GM21526 (cell line): ENCODE data around the gene PDYN.
"Not testable (repeated sequence)": the region's sequence is repeated elsewhere in the genome, so short reads cannot be mapped to it uniquely, and the experiment has no call there.

Source experiments
- ATAC-seq: cut with Tn5 transposase; IDR thresholded peaks from one replicate; pipeline ENCODE4 v1.9.1; 2021; ENCODE audit warnings: moderate library complexity; ENCODE audit not compliant: unreplicated experiment, low FRiP score

The PDYN gene

DNA sequence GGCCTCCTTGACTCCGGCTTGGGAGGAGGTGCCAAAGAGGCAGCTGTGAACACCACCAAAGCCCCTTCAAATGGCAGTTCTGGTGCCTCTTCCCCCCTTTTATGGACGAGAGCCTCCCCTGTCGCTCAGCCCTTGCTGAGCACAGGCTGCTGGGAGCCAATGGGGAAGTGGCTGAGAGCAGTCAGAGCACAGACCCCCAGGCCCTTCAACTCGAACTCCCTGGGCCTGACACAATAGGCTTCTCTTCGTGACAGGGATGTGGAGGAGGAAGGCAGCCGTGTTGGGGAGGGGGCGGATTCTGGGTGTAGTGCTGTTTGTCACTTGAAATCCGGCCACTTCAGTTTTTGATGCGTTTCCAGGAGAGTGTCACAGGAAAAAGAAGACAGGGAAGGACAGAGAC is at the start of gene PDYN:
Gene PDYN, minus strand, starts transcription at position 73 of the 400 bp plus-strand sequence. CDS start 10,974 bp downstream, outside the sequence.
- ATAC-seq, result no peak

DNA sequence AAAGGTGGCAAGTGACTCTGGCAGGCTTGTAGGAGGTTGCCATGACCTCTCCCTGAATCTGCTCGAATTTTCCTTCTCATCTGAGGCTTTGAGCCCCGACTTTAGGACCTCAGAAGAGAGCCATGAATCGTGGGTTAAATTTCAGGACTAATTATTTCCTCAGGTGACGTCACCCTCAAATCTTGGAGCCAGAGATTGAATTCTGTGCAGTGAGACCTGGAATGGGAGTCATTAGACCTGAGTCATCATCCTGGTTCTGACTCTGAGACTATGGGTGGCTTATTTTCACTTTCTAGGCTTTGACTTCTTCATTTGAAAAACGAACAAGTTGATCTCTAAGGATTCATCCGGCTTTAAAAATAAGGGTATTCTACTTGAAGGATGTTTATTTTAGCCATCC is 48.5 kb upstream of the PDYN start:
- no peak for ATAC-seq

DNA sequence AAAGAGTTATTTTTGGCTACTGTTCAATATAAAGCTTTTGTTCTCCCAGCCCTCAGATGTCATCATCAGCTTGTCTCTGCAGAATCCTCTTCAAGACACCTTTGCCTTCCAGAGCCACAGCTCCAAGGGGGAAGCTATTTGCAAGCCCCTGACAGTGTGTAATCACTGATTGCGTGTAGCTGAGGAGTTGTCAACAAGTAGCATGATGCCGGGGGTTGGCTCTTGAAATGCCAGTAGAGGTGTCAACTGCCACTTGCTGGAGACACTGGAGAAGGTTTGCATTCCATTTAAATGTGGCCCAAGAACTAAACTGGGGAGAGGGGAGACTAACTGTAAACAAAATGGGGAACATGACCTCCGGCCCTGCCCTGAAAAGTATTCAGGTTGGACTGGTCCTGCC is 44.3 kb upstream of the PDYN start:
- no peak for ATAC-seq

DNA sequence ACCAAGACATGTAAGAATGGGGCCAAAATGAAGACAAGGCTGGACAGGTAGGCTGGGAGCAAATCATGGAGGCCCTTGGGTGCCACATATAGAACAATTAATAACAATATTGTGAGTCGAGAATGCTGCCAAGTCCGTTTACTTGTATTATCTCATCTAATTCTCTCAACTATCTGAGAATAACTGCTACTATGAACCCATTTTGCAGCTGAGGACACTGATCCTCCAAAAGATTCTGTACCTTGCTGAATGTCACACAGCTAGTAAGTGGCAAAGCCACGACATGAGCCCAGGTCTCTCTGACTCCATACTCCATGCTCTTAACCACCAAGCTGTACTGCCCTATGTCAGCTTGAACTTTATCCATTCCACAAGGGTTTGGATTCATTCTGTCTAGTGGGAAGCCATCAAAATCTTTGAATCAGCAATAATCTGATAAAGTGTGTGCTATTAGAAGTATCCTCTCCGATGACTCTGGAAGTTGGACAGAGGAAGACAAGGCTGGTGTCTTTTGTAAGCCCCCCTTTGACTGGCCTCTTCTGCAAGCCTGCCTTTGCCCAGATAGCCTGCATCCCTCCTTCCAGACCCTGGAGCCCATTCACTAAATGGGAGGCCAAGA is 43.5 kb upstream of the PDYN start:
- ATAC-seq, result no peak

DNA sequence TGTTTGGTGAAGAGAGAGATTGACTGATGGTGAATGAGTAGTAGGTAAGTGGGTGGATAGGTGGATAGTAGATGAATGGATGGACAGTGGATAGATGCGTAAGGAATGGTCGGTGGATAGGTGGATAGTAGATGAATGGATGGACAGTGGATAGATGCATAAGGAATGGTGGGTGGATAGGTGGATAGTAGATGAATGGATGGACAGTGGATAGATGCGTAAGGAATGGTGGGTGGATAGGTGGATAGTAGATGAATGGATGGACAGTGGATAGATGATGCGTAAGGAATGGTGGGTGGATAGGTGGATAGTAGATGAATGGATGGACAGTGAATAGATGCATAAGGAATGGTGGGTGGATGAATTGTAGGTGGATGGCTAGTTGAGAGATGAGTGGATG is 42.5 kb upstream of the PDYN start:
- not testable (repeated sequence) for ATAC-seq

DNA sequence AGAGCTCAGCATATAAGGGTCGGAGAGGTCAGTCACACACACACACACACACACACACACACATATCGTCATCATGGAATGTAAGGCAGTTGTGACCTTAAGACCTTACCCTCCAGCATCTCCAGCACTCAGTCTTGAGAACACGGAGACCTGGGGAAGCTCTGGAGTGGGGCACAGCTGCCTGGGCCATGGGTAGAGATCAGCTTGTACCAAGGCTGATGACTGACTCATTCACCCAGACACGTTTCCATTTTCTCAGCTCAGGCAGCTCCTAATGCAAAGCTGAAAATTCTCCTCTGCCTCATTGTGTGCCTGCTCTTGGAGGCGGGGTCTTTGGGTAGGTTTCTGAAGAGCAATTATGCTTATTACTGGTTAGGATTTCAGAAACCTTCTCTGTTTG is 38.3 kb upstream of the PDYN start:
- ATAC-seq, result no peak

DNA sequence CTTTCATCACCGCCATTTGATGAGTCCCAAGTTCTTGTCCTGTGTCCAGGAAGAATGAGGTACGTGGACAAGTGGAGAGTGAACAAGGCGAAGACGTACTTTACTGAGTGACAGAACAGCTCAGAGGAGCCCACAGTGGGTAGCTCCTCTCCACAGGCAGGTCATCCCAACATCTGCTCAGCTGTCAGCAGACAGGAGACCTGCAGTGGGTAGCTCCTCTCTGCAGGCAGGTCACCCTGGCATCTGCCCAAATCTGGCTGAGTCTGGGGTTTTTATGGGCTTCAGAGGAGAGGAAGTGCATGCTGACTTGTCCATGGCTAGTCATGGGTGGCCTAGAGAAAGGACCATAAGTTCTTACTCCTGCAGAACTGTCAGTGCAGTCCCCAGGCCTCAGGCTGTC is 32.7 kb upstream of the PDYN start:
- no peak for ATAC-seq

DNA sequence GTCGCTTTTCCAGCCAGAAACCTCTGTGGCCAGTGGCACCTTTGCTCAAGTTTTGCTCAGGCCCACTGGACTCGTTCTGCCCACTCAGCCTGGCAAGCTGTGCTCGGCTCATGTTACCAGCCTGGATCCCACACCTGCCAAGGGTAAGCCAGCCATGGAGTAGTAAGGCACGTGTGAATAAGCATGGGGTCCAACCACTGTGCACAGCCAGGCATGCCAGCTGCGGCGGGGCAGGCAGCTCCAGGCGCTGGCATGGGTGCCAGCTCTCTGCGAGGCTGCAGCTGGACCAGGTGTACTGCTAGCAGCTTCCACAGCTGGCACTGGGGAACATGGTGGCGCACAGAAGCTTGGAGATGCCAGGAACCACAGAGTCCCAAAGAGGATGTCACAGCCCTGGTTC is 32.1 kb upstream of the PDYN start:
- no peak for ATAC-seq

DNA sequence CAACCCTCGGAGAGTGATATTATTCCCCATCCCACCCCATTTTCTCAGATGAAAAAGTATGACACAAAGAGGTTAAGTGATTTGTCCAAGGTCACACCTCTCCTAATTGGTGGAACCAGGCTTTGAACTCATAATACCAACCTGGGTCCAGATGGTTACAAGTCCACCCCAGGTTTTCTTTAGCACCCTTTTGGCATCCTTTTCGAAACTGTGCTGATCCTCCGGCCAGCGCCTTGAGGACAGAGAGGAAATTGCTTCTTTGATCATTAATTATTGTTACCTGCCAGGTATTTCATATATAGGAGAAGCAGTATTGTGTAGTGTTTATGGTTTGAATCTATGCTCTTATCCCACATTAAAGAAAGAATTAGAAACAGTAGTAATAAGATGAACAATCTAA is 29.3 kb upstream of the PDYN start:
- no peak for ATAC-seq

DNA sequence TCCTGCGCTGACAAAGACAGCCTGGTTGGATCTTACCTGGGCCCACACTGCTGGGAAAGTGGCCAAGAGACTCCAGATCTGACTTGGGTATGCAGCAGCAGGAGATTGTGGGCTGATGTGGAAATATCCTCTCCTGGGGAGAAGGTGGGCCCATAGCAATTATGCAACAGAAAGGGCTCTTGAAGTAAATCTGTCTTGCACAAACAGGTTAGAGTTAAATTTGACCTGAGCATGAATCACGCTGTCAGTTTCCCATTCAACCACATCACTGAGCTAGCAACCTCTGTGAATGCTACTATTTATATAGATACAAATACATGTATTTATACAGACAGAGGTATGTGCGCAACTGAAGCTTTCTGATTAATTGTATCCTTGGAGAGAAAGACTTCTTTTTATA is 28.3 kb upstream of the PDYN start:
- no peak for ATAC-seq

DNA sequence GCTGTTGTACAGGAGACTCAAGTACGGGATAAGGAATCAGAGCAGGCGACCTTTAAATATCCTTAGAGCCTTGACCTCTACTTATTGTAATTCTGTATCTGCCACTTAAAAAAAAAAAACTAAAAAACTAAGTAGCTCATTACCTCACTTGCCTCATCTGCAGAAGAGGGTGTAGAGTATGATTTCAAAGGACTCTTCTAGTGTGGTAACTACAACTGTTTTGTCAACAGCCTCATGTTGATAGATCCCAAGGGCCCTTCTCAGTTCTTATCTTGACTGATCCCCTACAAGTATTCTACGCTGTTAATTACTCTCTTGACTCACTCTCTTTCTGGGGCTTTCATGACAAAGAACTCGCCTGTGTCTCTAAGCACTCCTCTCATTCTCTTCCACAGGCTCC is 16.7 kb upstream of the PDYN start:
- no peak for ATAC-seq

DNA sequence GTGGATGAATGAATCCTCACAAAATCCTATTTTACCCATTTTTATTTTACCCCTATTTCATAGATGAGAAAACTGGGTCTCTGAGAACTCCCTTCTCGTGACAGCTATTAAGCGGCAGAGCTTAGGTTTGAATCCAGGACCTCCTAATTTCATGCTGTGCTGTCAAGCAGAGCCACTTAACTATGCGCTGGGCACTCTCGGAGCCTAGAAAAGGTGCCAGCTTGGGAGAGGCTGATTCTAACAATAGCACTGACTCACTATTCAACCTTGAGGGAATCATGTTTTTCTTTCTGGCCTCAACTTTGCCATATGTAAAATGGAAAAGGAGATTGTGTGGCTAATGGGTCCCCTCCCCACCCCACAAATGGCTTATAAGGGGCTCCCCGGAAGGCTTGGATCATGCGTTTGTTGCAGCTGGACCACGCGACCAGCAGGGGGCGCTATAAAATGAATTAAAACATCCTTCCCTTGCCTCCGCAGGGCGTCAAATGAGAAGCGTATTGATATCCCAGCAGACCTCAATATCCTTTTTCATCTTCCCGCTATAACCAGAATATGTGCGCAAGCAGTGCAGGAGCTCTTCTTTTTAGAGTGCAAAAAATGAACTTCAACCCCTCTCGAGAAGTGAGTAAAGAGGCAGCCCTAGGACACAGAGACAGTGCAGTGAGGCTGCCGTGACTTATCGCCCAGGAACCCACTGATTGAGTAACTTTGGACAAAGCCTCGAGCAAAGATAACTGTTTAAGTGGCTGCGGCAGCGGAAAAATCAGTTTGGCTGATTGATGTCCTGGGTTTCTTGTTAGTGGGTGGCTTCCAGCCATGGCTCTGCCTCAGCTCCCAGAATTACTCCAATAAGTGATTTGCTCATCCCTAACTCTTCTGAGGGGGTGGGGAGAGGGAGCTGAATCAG is 12.8 kb upstream of the PDYN start:
- no peak for ATAC-seq

DNA sequence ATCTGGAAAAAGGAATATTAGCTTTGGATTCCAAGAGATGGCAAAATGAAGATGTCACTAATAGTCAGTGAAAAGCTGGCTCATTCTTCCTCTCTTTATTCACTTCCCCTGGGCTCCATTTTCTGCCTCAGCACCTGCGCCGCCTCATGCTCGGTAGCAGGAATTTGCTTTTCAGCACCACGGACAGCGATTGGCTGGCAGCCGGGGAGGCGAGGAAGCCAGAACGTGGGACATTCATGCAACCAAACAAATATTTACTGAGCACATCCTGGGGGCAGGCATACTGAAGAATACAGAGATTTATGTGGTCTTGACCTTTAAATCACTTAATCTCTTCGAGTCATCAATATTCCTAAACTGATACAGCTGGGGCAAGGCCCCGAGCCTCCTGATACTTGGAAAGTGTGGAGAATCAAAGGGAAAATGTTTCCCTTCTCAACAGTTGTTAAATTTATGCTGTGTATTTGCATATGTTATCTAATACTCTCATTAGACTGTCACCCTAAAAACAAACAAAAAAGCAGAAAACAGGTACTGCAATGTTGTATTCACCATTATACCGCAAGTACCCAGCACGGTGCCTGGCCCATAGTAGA is 12.1 kb upstream of the PDYN start:
- ATAC-seq, result no peak

DNA sequence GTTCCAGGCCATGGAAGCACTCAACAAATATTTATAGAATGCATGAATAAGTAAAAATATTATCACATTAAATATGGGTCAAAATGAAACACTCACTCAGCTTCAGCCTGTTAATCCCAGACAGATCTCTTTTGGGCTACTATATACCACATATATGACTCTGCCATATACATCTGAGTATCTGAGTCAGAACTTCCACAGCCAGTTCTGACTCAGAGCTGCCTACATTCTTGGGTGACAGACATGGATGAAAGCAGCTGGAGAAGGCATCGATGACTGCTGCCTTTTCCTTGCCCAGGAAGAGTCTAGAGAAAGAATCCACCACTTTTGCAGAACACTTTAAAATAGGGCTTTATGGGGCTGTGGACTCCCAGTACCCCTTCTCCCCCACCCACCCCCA is 11.5 kb upstream of the PDYN start:
- ATAC-seq, result no peak

DNA sequence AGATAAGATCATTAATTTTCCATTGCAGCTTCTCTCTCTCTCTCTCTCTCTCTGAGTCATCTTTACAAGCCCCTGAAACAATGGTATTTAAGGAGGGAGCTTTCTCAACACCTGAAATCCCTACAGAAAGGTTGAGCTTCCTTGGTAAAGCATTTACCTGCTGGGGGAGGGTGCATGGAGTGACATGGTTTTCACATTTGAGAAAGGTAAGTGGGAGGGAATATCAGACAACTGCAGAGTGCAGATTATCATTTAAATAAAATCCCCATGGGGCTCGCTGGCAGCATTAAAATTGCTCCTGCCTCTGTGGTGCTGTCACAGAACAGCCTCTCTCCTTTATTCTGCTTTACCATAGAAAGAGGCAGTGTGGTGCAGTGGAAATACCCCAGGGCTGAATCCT is 10.3 kb upstream of the PDYN start:
- ATAC-seq, result no peak

DNA sequence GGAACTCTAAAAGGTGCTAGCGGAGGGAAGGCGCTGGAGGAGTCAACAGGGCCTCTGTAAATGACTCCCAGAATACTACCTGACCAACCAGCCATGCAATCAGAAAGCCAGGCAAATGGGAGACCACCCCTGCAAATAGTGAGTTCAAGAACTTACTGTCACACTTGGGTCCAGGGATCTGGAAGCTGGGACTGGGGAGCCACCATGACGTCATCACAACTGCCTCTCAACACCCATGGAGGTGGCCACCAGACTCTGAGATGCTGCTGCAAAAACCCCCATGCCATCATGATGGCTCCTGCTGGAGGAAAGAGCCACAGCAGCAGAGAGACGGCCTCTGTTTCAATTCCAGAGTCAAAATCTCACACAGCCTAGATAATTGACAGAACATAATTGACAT is 8.5 kb upstream of the PDYN start:
- ATAC-seq, result no peak

DNA sequence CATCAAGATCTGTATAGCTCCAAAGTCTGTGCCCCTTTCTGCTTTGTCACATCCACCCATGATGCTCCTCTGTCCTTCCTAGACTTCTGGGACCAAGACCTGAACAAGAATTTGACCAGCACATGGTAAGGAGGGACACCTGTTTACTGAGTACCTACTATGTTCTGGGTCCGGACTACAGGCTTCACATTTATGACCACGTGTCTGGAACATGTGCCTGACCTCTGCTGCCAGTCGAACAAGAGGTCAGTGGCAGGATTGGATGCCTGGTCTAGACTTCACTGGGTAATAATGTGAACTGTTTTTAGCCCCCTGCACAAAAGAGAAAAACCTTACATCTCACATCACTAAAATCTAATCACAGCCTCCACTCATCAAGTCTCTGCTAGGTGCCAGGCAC is 7.3 kb upstream of the PDYN start:
- ATAC-seq, result no peak

DNA sequence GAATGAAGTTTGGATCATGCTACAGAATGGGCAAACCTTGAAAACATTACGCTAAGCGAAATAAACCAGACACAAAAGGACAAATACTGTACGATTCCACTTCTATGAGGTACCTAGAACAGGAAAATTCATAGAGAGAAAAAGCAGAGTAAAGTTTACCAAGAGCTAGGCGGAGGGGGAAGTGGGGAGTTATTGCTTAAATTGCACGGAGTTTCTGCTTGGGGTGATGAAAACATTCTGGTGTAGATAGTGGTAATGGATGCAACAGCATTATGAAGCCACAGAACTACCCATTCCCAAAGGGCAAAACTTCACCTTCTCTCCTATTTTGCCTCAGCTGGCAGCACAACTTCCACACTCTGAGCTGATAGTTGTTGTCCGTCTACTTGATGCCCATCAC is 6.4 kb upstream of the PDYN start:
- no peak for ATAC-seq

DNA sequence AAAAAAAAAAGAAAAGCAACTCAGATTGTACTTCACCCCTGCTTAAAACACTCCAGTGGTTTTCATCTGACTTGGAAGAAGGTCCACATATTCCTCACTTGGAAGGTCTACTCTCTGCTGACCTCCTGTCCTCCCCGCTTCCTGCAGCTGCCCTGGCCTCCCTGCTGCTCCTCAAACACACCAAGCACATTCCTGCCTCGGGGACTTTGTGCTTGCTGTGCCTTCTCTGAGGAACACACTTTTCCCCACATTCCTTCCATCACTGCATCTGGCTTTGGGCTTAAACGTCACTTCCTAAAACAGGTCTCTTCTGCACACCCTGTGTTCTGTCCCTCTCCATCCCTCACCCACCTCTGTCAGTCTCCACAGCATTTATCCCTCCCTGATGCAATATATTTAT is 4.9 kb upstream of the PDYN start:
- ATAC-seq, result no peak

DNA sequence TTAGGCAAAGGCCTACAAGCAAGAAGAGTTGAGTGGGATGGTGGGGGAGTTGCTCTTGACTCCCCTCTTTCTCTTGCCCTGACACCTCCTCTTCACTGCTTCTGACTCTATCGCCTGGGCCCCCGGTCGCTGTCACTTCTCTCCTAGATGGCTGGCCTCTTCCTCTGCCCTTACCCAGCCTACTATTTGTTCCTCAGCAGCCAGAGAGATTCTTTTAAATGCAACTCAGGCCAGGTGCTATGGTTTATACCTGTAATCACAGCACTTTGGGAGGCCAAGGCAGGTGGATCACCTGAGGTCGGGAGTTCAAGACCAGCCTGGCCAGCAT is 4.3 kb upstream of the PDYN start:
- ATAC-seq, result no peak

DNA sequence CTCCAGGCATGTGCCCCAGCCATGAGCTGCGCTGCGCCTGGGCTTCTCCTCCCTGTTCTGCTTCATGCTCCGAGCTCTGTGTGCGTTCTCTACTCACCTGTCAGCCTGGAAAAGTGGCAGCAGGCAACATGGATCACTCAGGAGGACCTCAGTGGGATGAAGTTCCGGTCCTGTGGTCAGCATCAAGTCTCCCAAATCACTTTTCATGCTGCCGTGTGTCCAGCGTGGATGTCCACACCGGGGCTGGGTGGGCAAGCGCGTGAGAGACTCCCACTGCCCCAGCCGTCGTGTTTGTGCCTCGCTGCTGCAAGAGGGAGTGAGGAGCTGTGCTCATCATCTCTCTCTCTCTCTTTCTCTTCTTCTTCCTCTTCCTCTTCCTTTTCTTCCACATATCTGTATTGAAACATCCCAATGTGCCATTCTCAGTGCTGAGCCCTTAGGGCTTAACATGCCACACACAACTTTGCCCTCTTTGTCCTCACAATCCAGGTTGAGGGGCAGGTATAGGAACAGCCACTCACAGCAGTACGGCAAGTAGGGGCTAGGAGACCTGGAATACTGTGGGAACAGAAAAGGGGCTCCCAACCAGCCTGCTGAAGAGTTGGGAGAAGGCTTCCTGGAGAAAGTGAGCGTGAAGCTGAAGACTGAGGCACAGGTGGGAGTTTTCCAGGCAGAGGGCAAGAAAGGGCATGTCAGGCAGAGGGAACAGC is 3.8 kb upstream of the PDYN start:
- ATAC-seq, result no peak
